Measurements from ENCODE around the gene DYNLT5.

The DYNLT5 gene

GRCh38 chr1:66737836-66738235 is 14.4 kb upstream of the DYNLT5 start (continued):
- TF ChIP-seq CSRNP3 (CRISPR knock-in tag; IDR thresholded peaks at IDR 0.05) (no peak), TCF4 (CRISPR knock-in tag; IDR thresholded peaks at IDR 0.05; ENCODE audit: borderline replicate concordance) (no peak), CSDC2 (CRISPR knock-in tag; IDR thresholded peaks at IDR 0.05) (no peak)

GRCh38 chr1:66739401-66740157 is 12.7 kb upstream of the DYNLT5 start:
- TF ChIP-seq CSRNP3 (CRISPR knock-in tag; IDR thresholded peaks at IDR 0.05), result no peak
- no peak for TF ChIP-seq ISL1 (CRISPR knock-in tag; IDR thresholded peaks at IDR 0.05)
- TF ChIP-seq ZFP30 (CRISPR knock-in tag; IDR thresholded peaks at IDR 0.05), result no peak
- TF ChIP-seq ESRRG (CRISPR knock-in tag; IDR thresholded peaks at IDR 0.05), result no peak
- TF ChIP-seq SNAI2 (CRISPR knock-in tag; IDR thresholded peaks at IDR 0.05), result no peak
- no peak for TF ChIP-seq TCF4 (CRISPR knock-in tag; IDR thresholded peaks at IDR 0.05; ENCODE audit: borderline replicate concordance)
- no peak for TF ChIP-seq ZNF70 (CRISPR knock-in tag; IDR thresholded peaks at IDR 0.05)
- TF ChIP-seq ARNTL (CRISPR knock-in tag; IDR thresholded peaks at IDR 0.05; ENCODE audit: borderline replicate concordance, low read depth), result no peak
- TF ChIP-seq ZNF565 (CRISPR knock-in tag; conservative IDR thresholded peaks at IDR 0.05; ENCODE audit: low read depth), result no peak
- no peak for TF ChIP-seq OSR1 (CRISPR knock-in tag; IDR thresholded peaks at IDR 0.05)
- no peak for ATAC-seq

GRCh38 chr1:66745451-66745850 is 6.8 kb upstream of the DYNLT5 start:
- TF ChIP-seq OSR1 (CRISPR knock-in tag; IDR thresholded peaks at IDR 0.05) (no peak), ESRRG (CRISPR knock-in tag; IDR thresholded peaks at IDR 0.05) (no peak), ISL1 (CRISPR knock-in tag; IDR thresholded peaks at IDR 0.05) (no peak), SNAI2 (CRISPR knock-in tag; IDR thresholded peaks at IDR 0.05) (no peak), ZNF70 (CRISPR knock-in tag; IDR thresholded peaks at IDR 0.05) (no peak), ZFP30 (CRISPR knock-in tag; IDR thresholded peaks at IDR 0.05) (no peak), ARNTL (CRISPR knock-in tag; IDR thresholded peaks at IDR 0.05; ENCODE audit: borderline replicate concordance, low read depth) (no peak), TOX (CRISPR knock-in tag; IDR thresholded peaks at IDR 0.05; ENCODE audit: borderline replicate concordance) (no peak), ZNF8 (CRISPR knock-in tag; IDR thresholded peaks at IDR 0.05) (no peak), CSDC2 (CRISPR knock-in tag; IDR thresholded peaks at IDR 0.05) (no peak), CSRNP3 (CRISPR knock-in tag; IDR thresholded peaks at IDR 0.05) (no peak), RARB (CRISPR knock-in tag; IDR thresholded peaks at IDR 0.05) (no peak), PATZ1 (CRISPR knock-in tag; IDR thresholded peaks at IDR 0.05; ENCODE audit: borderline replicate concordance) (no peak), PPARA (CRISPR knock-in tag; IDR thresholded peaks at IDR 0.05; ENCODE audit: borderline replicate concordance) (no peak), ZFP3 (CRISPR knock-in tag; IDR thresholded peaks at IDR 0.05) (no peak), TCF4 (CRISPR knock-in tag; IDR thresholded peaks at IDR 0.05; ENCODE audit: borderline replicate concordance) (no peak), TSHZ2 (CRISPR knock-in tag; IDR thresholded peaks at IDR 0.05) (no peak), CREB5 (CRISPR knock-in tag; IDR thresholded peaks at IDR 0.05; ENCODE audit: low read depth) (no peak), ZNF565 (CRISPR knock-in tag; conservative IDR thresholded peaks at IDR 0.05; ENCODE audit: low read depth) (no peak), BACH2 (CRISPR knock-in tag; IDR thresholded peaks at IDR 0.05; ENCODE audit: borderline replicate concordance) (no peak)
- ATAC-seq, result no peak

All from SK-N-SH treated with all-trans-retinoic acid at 6 μM for 48 hours (cell line).